ENCODE results near the gene HSPA12B.

GRCh38 chr20:3786126-3786484 lies 53.6 kb downstream of the HSPA12B start:
- TF ChIP-seq, protein P1, sequence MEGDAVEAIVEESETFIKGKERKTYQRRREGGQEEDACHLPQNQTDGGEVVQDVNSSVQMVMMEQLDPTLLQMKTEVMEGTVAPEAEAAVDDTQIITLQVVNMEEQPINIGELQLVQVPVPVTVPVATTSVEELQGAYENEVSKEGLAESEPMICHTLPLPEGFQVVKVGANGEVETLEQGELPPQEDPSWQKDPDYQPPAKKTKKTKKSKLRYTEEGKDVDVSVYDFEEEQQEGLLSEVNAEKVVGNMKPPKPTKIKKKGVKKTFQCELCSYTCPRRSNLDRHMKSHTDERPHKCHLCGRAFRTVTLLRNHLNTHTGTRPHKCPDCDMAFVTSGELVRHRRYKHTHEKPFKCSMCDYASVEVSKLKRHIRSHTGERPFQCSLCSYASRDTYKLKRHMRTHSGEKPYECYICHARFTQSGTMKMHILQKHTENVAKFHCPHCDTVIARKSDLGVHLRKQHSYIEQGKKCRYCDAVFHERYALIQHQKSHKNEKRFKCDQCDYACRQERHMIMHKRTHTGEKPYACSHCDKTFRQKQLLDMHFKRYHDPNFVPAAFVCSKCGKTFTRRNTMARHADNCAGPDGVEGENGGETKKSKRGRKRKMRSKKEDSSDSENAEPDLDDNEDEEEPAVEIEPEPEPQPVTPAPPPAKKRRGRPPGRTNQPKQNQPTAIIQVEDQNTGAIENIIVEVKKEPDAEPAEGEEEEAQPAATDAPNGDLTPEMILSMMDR (IDR thresholded peaks at IDR 0.05): no peak
- TF ChIP-seq POLR2A (IDR thresholded peaks at IDR 0.05) (no peak), POLR2AphosphoS5 (IDR thresholded peaks at IDR 0.05) (no peak), EP300 (IDR thresholded peaks at IDR 0.05; ENCODE audit: low read depth) (no peak)
